ENCODE results near the gene FOXP1. TPM values are rescaled to one million over a fixed set of nuclear protein-coding genes. Genes with fewer than 3 reads are reported as not detected.

Gene FOXP1
- total RNA-seq, 1 donor from 2014 or later, result 128 TPM

DNA sequence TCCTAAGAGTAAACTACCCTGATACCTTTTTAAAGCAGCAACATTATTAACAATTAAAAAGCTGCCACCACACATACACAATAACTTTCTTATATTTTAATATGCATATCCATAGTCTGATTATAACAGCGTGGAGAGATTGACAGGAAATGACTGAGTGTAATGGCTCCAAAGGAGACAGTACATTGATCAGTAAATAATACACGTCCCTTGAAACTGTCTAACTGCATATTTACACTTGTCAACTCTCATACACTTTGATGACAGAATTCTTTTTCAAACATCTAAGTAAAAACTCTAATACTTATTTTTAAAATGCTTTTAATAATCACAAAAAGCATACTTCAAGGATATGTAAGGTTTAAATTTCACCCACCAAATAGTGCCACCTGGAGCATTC, 99.5 kb downstream of the FOXP1 start:
- TF ChIP-seq, protein P1, sequence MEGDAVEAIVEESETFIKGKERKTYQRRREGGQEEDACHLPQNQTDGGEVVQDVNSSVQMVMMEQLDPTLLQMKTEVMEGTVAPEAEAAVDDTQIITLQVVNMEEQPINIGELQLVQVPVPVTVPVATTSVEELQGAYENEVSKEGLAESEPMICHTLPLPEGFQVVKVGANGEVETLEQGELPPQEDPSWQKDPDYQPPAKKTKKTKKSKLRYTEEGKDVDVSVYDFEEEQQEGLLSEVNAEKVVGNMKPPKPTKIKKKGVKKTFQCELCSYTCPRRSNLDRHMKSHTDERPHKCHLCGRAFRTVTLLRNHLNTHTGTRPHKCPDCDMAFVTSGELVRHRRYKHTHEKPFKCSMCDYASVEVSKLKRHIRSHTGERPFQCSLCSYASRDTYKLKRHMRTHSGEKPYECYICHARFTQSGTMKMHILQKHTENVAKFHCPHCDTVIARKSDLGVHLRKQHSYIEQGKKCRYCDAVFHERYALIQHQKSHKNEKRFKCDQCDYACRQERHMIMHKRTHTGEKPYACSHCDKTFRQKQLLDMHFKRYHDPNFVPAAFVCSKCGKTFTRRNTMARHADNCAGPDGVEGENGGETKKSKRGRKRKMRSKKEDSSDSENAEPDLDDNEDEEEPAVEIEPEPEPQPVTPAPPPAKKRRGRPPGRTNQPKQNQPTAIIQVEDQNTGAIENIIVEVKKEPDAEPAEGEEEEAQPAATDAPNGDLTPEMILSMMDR (IDR thresholded peaks at IDR 0.05), result no peak
- no peak for TF ChIP-seq POLR2AphosphoS5 (IDR thresholded peaks at IDR 0.05; ENCODE audit: insufficient read depth in 1 of 2, low read depth in 1 of 2)
- no peak for TF ChIP-seq POLR2A (IDR thresholded peaks at IDR 0.05)
- intact Hi-C loops (cut with DNase I), result no loop called here
- no peaks in the 10 kb centered on the region for H3K27me3 ChIP-seq

DNA sequence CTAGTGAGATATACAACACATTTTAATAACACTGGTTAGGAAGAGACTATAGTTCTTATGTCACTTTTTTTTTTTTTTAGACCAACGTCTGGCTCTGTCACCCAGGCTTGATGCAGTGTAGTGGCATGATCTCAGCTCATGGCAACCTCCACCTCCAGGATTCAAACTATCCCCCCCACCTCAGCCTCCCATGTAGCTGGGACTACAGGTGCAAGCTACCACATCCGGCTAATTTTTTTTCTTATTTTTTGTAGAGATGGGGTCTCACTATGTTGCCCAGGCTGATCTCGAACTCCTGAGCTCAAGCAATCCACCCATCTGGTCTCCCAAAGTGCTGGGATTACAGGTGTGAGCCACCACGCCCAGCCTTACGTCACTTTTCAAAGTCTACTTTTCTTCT, 100.8 kb downstream of the FOXP1 start:
- Histone ChIP-seq H3K4me3 (no peak overlapping the region), H3K4me1 (peaks cover 7% of the 10 kb centered on the region), H3K9me3 (no peaks in the 10 kb centered on the region), H3K36me3 (no peaks in the 10 kb centered on the region), H3K27me3 (no peaks in the 10 kb centered on the region), H3K27ac (no peak overlapping the region)
- intact Hi-C loops (cut with DNase I), result no loop called here
- DNase-seq (ENCODE audit: extremely low spot score in 2 of 2), result no peak
- TF ChIP-seq, protein P1 (IDR thresholded peaks at IDR 0.05), result no peak
- no peak for TF ChIP-seq POLR2AphosphoS5 (IDR thresholded peaks at IDR 0.05; ENCODE audit: insufficient read depth in 1 of 2, low read depth in 1 of 2)
- TF ChIP-seq POLR2A (IDR thresholded peaks at IDR 0.05), result no peak

More for the DNA sequence above, 99.5 kb downstream of the FOXP1 start:
- no peak overlapping the region for H3K4me3 ChIP-seq
- no peaks in the 10 kb centered on the region for H3K36me3 ChIP-seq
- no peaks in the 10 kb centered on the region for H3K9me3 ChIP-seq
- H3K27ac ChIP-seq, result no peak overlapping the region
- no peaks in the 10 kb centered on the region for H3K4me1 ChIP-seq
- DNase-seq (ENCODE audit: extremely low spot score in 2 of 2), result no peak

DNA sequence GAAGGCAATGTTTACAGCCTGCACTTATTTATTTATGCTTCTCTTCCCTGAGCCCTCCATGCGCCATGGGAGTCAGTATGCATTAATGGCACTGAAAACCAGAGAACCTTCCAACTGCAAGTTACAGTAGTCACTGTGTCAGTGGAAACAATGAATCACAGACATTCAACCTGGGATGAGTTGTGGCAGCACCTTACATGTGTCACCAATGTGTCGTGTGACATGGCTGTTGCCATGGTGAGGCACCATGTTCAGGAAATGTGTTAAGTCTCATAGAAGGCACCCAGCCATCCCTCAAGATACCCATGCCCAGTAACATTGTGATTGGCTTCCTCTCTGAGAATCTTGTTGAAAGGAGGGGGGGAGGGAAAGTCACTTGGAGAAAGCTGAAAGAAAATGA, 105.0 kb downstream of the FOXP1 start:
- TF ChIP-seq POLR2AphosphoS5 (IDR thresholded peaks at IDR 0.05; ENCODE audit: insufficient read depth in 1 of 2, low read depth in 1 of 2) (no peak), POLR2A (IDR thresholded peaks at IDR 0.05) (no peak)
- TF ChIP-seq, protein P1 (IDR thresholded peaks at IDR 0.05), result no peak
- Histone ChIP-seq H3K9me3 (no peaks in the 10 kb centered on the region), H3K4me1 (peaks cover 7% of the 10 kb centered on the region), H3K36me3 (no peaks in the 10 kb centered on the region), H3K27me3 (no peaks in the 10 kb centered on the region), H3K27ac (no peak overlapping the region), H3K4me3 (no peak overlapping the region)
- DNase-seq (ENCODE audit: extremely low spot score in 2 of 2), result no peak
- intact Hi-C loops (cut with DNase I), result no loop called here

- no peak overlapping the region for H3K27ac ChIP-seq
- H3K9me3 ChIP-seq, result no peaks in the 10 kb centered on the region
- H3K27me3 ChIP-seq, result no peaks in the 10 kb centered on the region
- no peak for TF ChIP-seq POLR2AphosphoS5 (IDR thresholded peaks at IDR 0.05; ENCODE audit: insufficient read depth in 1 of 2, low read depth in 1 of 2)
- no peak for TF ChIP-seq POLR2A (IDR thresholded peaks at IDR 0.05)
- TF ChIP-seq, protein P1 (IDR thresholded peaks at IDR 0.05), result no peak
- no peak overlapping the region for H3K4me3 ChIP-seq
- peaks cover 7% of the 10 kb centered on the region for H3K4me1 ChIP-seq
- H3K36me3 ChIP-seq, result no peaks in the 10 kb centered on the region
- intact Hi-C loops (cut with DNase I), result no loop called here
- no peak for DNase-seq (ENCODE audit: extremely low spot score in 2 of 2)
These were observed 106.6 kb downstream of the FOXP1 start for GRCh38 chr3:71476950-71477349.

- no peaks in the 10 kb centered on the region for H3K9me3 ChIP-seq
- no peak for DNase-seq (ENCODE audit: extremely low spot score in 2 of 2)
- H3K27ac ChIP-seq, result no peak overlapping the region
- peaks cover 14% of the 10 kb centered on the region for H3K4me1 ChIP-seq
- H3K4me3 ChIP-seq, result no peak overlapping the region
- no peaks in the 10 kb centered on the region for H3K36me3 ChIP-seq
- H3K27me3 ChIP-seq, result no peaks in the 10 kb centered on the region
- TF ChIP-seq, protein P1 (IDR thresholded peaks at IDR 0.05), result no peak
- no peak for TF ChIP-seq POLR2AphosphoS5 (IDR thresholded peaks at IDR 0.05; ENCODE audit: insufficient read depth in 1 of 2, low read depth in 1 of 2)
- no peak for TF ChIP-seq POLR2A (IDR thresholded peaks at IDR 0.05)
- intact Hi-C loops (cut with DNase I), result no loop called here
These were observed 114.4 kb downstream of the FOXP1 start for GRCh38 chr3:71469138-71469435.
